HepG2 (cell line): ENCODE data around the gene FXYD6. TPM values are rescaled to one million over a fixed set of nuclear protein-coding genes. Genes with fewer than 3 reads are reported as not detected.
A peak's percentile ranks its signal among the peaks of the same experiment; 100 is the strongest.

Experiments used
- ARNT ChIP-seq: fragments of 450-650 bp; IDR thresholded peaks from 2 replicates; pipeline ENCODE4 v1.6.1; 2017
- E2F5 ChIP-seq: sonication (generic); formaldehyde crosslinking; conservative IDR thresholded peaks from 2 replicates; pipeline ENCODE4 v1.4.0; 2020; ENCODE audit warnings: missing genetic modification reagents
- FLYWCH1 ChIP-seq: sonication (generic); formaldehyde crosslinking; IDR thresholded peaks from 2 replicates; pipeline ENCODE4 v1.8.1; 2023; ENCODE audit warnings: mild to moderate bottlenecking, missing genetic modification reagents
- GABPA ChIP-seq, 2 experiments: IDR thresholded peaks; 2 replicates each; pipeline ENCODE4 v1.6.1; 2011 to 2016; ENCODE audit warnings: low read depth in 2 of 2, low read length in 1 of 2, missing biosample characterization in 1 of 2, missing genetic modification characterization in 1 of 2
- HES4 ChIP-seq: sonication (generic); formaldehyde crosslinking; IDR thresholded peaks from 2 replicates; pipeline ENCODE4 v1.9.0; 2021; ENCODE audit warnings: mild to moderate bottlenecking, missing genetic modification reagents, borderline replicate concordance
- HINFP ChIP-seq: sonication (generic); formaldehyde crosslinking; IDR thresholded peaks from 2 replicates; pipeline ENCODE4 v1.4.0; 2020; ENCODE audit warnings: low read depth, mild to moderate bottlenecking, missing genetic modification reagents
- KAT2B ChIP-seq: fragments of 150-350 bp; IDR thresholded peaks from 2 replicates; pipeline ENCODE4 v1.6.1; 2014; ENCODE audit warnings: low read depth, low read length, borderline replicate concordance
- KDM5A ChIP-seq: fragments of 200-600 bp; sonication (generic); IDR thresholded peaks from 2 replicates; pipeline ENCODE4 v1.7.0; 2018; ENCODE audit warnings: antibody characterized with exemption, mild to moderate bottlenecking, low read length, borderline replicate concordance
- KLF11 ChIP-seq: IDR thresholded peaks from 2 replicates; pipeline ENCODE4 v1.6.1; 2016; ENCODE audit warnings: missing compliant biosample characterization
- MLX ChIP-seq: IDR thresholded peaks from 2 replicates; pipeline ENCODE4 v1.6.1; 2016
- MZF1 ChIP-seq: sonication (generic); formaldehyde crosslinking; IDR thresholded peaks from 2 replicates; pipeline ENCODE4 v1.8.1; 2023; ENCODE audit warnings: mild to moderate bottlenecking, missing genetic modification reagents, borderline replicate concordance
- PREB ChIP-seq: sonication (generic); formaldehyde crosslinking; IDR thresholded peaks from 2 replicates; pipeline ENCODE4 v1.4.0; 2020; ENCODE audit warnings: missing genetic modification reagents
- SNAPC4 ChIP-seq: sonication (generic); formaldehyde crosslinking; IDR thresholded peaks from 2 replicates; pipeline ENCODE4 v1.4.0; 2020; ENCODE audit warnings: mild to moderate bottlenecking, missing genetic modification reagents
- TFAP4 ChIP-seq: sonication (generic); IDR thresholded peaks from 2 replicates; pipeline ENCODE4 v1.6.1; 2016; ENCODE audit warnings: low read depth, borderline replicate concordance
- ZNF256 ChIP-seq: sonication (generic); formaldehyde crosslinking; conservative IDR thresholded peaks from 2 replicates; pipeline ENCODE4 v1.4.0; 2020; ENCODE audit warnings: missing genetic modification reagents
- ZNF331 ChIP-seq: sonication (generic); formaldehyde crosslinking; IDR thresholded peaks from 2 replicates; pipeline ENCODE4 v1.4.0; 2020; ENCODE audit warnings: missing genetic modification reagents
- ZNF547 ChIP-seq: sonication (generic); formaldehyde crosslinking; IDR thresholded peaks from 2 replicates; pipeline ENCODE4 v1.5.1; 2020; ENCODE audit warnings: mild to moderate bottlenecking, missing genetic modification reagents
- ZNF562 ChIP-seq: sonication (generic); formaldehyde crosslinking; IDR thresholded peaks from 2 replicates; pipeline ENCODE4 v1.8.0; 2022; ENCODE audit warnings: missing genetic modification reagents, borderline replicate concordance
- ZNF749 ChIP-seq: sonication (generic); formaldehyde crosslinking; IDR thresholded peaks from 2 replicates; pipeline ENCODE4 v1.8.0; 2022; ENCODE audit warnings: mild to moderate bottlenecking, missing genetic modification reagents, moderate library complexity, borderline replicate concordance
- ZNF839 ChIP-seq: sonication (generic); formaldehyde crosslinking; IDR thresholded peaks from 2 replicates; pipeline ENCODE4 v1.4.0; 2020; ENCODE audit warnings: missing genetic modification reagents, mild to moderate bottlenecking, borderline replicate concordance
- polyA plus RNA-seq, 8 experiments: library from polyadenylated mRNA; depleted of rRNA in 3 of 8; stranded (reverse) in 7 of 8; unstranded in 1 of 8; fragments of >200 nt; fragmentation: Illumina TruSeq in 4 of 8; extraction: Trizol in 4 of 8; gene quantifications; 2 replicates each; pipeline versions ENCODE4 v1.2.1 to v1.2.3, GENCODE V29; 2011 to 2016; ENCODE audit warnings: low read depth in 4 of 8, missing spikeins in 1 of 8, mixed read lengths in 1 of 8; ENCODE audit not compliant: insufficient read depth in 1 of 8
- total RNA-seq, 5 experiments: library from RNA; depleted of rRNA; stranded (reverse); fragments of >200 nt; fragmentation: Illumina TruSeq; extraction: Trizol; gene quantifications; 2 replicates each; pipeline ENCODE4 v1.2.3, GENCODE V29; 2016; ENCODE audit warnings: low read depth in 1 of 5

FXYD6 gene
- total and polyA plus RNA-seq, 2 of the 13 experiments (the other 11 are each of a cell fraction or from before 2014, with no cell fraction given): not detected

- no peak for TF ChIP-seq SNAPC4 (CRISPR knock-in tag)
- no peak for TF ChIP-seq KDM5A
- no peak for TF ChIP-seq MLX (CRISPR knock-in tag)
- TF ChIP-seq HINFP (CRISPR knock-in tag): no peak
- peak; percentile 81 for TF ChIP-seq TFAP4
- TF ChIP-seq ZNF749: no peak
- TF ChIP-seq PREB (CRISPR knock-in tag): no peak
- no peak for TF ChIP-seq ZNF547 (CRISPR knock-in tag)
- no peak for TF ChIP-seq KAT2B
- TF ChIP-seq ZNF562 (CRISPR knock-in tag): no peak
- no peak for TF ChIP-seq ZNF256
- no peak for TF ChIP-seq E2F5
- TF ChIP-seq MZF1 (CRISPR knock-in tag): no peak
- no peak for TF ChIP-seq GABPA (IDR thresholded peaks at IDR 0.05; ENCODE audit: low read depth, low read length)
- no peak for TF ChIP-seq GABPA (CRISPR knock-in tag; IDR thresholded peaks at IDR 0.05; ENCODE audit: low read depth)
- TF ChIP-seq HES4 (CRISPR knock-in tag): no peak
- TF ChIP-seq ARNT: no peak
- TF ChIP-seq ZNF331 (CRISPR knock-in tag): 0 out of 2 replicates have a peak, but pooled peaks have one; percentile 21
- TF ChIP-seq KLF11 (CRISPR knock-in tag): no peak
- TF ChIP-seq ZNF839 (CRISPR knock-in tag): no peak
- no peak for TF ChIP-seq FLYWCH1 (CRISPR knock-in tag)
These were observed 59.0 kb downstream of the FXYD6 start (continued) for GRCh38 chr11:117817368-117818040.
